PFSK-1 (cell line): ENCODE data around the gene ELN.

Experiments used
- FOXP2 ChIP-seq: optimal IDR thresholded peaks from 2 replicates; pipeline ENCODE3; 2011; ENCODE audit warnings: borderline replicate concordance, control low read depth, inconsistent platforms; ENCODE audit not compliant: insufficient read depth; ENCODE audit errors: extremely low read length, extremely low read depth
- POLR2AphosphoS5 ChIP-seq: IDR thresholded peaks from 2 replicates; pipeline ENCODE4 v1.6.1; 2012; ENCODE audit warnings: low read depth, mild to moderate bottlenecking, control low read depth, low read length, moderate library complexity
- SIN3A ChIP-seq: IDR thresholded peaks from 2 replicates; pipeline ENCODE4 v1.6.1; 2012; ENCODE audit warnings: mild to moderate bottlenecking, low read length, moderate library complexity, borderline replicate concordance; ENCODE audit not compliant: insufficient read depth
- TAF1 ChIP-seq: IDR thresholded peaks from 2 replicates; pipeline ENCODE4 v1.6.1; 2012; ENCODE audit warnings: low read length, control low read depth, borderline replicate concordance; ENCODE audit not compliant: insufficient read depth
- TF ChIP-seq, protein P1 (sequence below), 2 experiments: IDR thresholded peaks; 2 replicates each; pipeline versions ENCODE4 v1.6.1 to v1.8.0; 2011 to 2012; ENCODE audit warnings: low read depth in 2 of 2, low read length in 2 of 2, control low read depth in 1 of 2, inconsistent platforms in 1 of 2, mild to moderate bottlenecking in 1 of 2, moderate library complexity in 1 of 2; ENCODE audit not compliant: insufficient read depth in 1 of 2

The ELN gene

DNA sequence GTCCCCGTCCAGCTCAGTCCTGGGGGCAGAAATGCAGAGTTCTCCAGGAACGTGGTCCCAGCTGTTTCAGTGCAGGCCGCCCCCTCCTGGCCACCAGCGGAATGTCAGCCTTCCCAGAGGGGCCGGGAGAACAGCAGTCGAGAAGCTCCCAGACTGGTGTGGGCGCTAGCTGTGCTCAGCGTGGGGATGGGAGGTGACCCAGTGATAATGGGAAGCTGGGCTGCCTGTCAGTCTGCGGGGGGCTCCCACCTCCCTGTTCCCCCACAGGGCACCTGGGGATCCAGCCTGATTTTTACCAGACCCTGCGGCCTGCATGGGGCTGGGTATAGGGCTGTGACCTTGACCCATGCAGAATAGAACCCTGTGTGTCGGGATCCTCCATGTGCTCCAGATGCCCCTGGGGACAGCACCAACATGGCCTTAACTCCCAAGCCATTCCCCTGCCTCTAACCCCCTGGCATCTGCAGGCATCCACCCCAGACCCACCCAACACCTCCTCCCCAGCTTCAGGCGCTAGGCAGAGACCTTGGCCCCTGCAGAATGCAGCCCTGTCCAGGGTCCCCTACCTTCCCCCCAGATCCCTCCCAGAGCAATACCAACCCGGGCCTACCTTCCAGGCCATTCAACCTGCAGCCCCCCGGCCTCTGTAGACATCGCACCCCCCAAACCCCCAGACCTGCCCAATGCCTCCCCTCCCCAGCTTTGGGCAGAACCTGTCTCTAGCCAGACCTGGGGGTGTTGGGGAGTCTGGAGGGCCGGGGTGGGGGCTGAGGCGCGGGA lies 880 bp upstream of the ELN start:
- TF ChIP-seq SIN3A: no peak
- TF ChIP-seq, protein P1, sequence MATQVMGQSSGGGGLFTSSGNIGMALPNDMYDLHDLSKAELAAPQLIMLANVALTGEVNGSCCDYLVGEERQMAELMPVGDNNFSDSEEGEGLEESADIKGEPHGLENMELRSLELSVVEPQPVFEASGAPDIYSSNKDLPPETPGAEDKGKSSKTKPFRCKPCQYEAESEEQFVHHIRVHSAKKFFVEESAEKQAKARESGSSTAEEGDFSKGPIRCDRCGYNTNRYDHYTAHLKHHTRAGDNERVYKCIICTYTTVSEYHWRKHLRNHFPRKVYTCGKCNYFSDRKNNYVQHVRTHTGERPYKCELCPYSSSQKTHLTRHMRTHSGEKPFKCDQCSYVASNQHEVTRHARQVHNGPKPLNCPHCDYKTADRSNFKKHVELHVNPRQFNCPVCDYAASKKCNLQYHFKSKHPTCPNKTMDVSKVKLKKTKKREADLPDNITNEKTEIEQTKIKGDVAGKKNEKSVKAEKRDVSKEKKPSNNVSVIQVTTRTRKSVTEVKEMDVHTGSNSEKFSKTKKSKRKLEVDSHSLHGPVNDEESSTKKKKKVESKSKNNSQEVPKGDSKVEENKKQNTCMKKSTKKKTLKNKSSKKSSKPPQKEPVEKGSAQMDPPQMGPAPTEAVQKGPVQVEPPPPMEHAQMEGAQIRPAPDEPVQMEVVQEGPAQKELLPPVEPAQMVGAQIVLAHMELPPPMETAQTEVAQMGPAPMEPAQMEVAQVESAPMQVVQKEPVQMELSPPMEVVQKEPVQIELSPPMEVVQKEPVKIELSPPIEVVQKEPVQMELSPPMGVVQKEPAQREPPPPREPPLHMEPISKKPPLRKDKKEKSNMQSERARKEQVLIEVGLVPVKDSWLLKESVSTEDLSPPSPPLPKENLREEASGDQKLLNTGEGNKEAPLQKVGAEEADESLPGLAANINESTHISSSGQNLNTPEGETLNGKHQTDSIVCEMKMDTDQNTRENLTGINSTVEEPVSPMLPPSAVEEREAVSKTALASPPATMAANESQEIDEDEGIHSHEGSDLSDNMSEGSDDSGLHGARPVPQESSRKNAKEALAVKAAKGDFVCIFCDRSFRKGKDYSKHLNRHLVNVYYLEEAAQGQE (IDR thresholded peaks at IDR 0.05; ENCODE audit: insufficient read depth in 1 of 2, low read depth in 2 of 2, low read length in 2 of 2): no peak
- TF ChIP-seq POLR2AphosphoS5: no peak
- no peak for TF ChIP-seq TAF1
- TF ChIP-seq FOXP2: no peak

DNA sequence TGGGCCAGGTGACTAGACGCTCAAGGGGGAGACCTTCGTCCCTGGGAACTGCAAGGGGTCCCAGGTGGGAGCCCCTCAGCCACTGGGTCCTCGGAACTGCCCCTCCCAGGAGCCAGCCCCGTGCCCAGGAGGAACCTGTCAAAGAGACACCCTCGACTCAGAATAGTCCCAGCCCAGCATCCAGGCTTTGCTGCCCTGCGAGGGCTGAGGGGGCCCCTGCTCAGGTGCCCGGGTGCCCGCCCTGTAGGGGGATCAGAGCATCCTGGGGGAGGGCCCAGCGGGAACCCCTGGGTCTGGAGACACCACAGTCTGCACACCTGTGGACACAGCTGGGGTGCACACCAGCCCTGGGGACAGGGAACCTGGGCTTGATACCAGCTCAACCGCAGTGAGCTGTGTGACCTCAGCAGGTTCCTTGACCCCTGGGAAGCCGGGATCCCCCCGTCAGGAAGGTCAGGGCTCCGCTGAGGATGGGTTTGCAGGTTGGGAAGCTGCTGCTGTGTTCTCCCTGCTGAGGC lies 407 bp downstream of the ELN start:
- no peak for TF ChIP-seq SIN3A
- TF ChIP-seq POLR2AphosphoS5: no peak
- TF ChIP-seq, protein P1 (IDR thresholded peaks at IDR 0.05; ENCODE audit: insufficient read depth in 1 of 2, low read depth in 2 of 2, low read length in 2 of 2): no peak
- no peak for TF ChIP-seq TAF1
- TF ChIP-seq FOXP2: no peak

DNA sequence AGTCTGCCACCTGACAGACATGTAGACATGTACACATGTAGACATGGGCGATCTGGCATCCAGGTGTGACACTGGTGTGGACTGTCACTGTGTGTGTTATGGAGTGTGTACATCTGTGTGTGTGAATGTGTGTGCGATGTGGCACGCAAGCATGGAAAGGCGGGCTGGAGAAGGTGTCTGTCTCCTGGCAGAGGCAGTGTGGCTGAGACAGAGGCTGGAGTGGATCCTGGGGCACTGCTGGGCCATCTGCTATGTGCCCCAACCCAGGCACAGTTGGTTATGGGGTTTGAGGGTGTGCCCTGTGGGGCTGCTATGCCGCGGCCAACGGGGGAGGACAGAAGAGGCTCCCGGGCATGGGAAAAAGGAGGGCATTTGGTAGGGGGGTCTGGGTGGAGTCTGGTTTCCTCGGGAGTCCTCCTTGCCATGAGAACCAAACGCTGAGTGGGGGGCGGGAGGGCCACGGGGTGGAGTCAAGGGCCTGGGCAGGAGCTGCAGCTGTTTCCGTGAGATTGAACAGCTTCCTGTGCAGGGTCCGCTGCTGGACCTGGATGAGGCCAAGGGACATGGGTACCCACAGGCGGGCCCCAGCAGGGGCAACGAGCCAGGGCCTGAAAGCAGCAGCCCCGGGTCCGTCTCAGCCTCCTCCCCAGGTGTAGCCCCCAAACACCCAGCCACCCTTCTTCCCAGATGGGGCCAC lies 1.3 kb downstream of the ELN start:
- TF ChIP-seq, protein P1 (IDR thresholded peaks at IDR 0.05; ENCODE audit: insufficient read depth in 1 of 2, low read depth in 2 of 2, low read length in 2 of 2): no peak
- TF ChIP-seq POLR2AphosphoS5 (no peak), FOXP2 (no peak), TAF1 (no peak), SIN3A (no peak)

DNA sequence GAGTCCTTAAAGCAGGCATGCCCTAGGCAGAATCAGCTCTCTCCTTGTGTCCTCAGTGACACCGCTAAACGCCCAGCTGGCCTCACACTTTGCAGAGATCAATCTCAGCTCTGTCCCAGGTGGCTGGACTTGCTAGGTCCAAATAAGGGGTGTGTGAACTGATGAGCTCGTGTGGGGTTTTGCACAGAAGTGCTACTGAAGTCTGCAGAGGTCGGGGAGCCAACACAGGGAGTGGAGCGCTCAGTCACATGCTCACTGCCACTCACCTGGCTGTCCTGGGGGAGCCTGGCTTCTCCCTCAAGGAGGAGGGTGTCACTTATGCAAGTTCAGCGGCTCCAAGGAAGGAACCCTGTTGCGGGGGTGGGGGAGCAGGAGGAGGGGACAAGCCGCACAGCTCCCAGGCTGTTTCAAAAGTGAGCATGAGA lies 2.0 kb downstream of the ELN start:
- TF ChIP-seq POLR2AphosphoS5: no peak
- no peak for TF ChIP-seq SIN3A
- TF ChIP-seq FOXP2: no peak

DNA sequence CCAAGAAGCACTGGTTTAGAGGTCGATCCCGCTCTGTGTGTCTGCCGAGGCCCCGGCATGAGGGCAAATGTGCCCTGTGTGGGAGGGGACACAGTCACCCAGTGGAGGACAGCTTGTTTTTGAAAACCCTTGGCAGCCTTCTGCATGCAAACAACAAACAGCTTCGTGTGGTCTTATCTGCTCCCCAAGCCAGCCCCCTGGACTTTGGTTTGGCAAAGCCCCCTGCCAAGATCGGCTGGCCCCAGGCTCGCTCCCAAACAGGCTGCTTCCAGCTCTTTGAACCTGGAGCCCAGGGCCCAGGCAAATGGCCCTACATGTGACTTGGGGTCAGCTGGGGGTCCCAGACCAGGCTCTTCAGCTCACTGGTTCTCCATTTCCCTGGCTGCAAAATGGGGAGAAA lies 2.9 kb downstream of the ELN start:
- no peak for TF ChIP-seq FOXP2

DNA sequence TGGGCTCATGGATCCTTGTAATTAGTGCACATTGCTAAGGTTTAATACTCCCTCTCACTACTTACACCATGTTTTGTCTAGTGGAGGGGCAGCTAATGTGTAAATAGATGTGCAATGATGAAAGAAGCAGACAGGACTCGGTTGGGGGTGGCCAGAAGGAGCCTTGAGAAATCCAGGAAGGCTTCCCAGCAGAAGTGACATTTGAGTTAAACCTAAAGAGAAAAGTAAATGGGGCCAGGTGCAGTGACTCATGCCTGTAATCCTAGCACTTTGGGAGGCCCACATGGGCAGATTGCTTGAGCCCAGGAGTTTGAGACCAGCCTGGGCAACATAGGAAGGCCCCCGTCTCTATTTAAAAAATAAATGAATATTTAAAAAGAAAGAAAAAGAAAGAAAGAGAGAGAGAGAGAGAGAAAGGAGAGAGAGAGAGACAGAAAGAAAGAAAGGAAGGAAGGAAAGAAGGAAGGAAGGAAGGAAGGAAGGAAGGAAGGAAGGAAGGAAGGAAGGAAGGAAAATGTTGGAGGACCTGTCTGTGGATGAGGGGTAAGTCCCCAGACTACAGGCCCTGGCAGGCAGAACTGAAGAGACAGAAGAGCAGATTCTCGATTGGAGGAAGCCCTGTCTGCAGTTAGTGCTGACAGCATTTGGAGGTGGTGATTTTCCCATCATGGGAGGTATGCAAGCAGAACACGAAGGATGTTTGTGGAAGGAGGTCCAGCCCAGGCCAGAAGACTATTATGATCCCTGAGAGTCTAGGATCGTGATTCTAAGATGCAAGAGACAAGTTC lies 3.6 kb downstream of the ELN start:
- TF ChIP-seq TAF1: no peak
- TF ChIP-seq SIN3A: no peak
- TF ChIP-seq, protein P1 (IDR thresholded peaks at IDR 0.05; ENCODE audit: insufficient read depth in 1 of 2, low read depth in 2 of 2, low read length in 2 of 2): no peak
- no peak for TF ChIP-seq FOXP2
- TF ChIP-seq POLR2AphosphoS5: no peak
